GM12878 (cell line): ENCODE measurements around the gene PRR12. TPM values are rescaled to one million over a fixed set of nuclear protein-coding genes. Genes with fewer than 3 reads are reported as not detected.

ENCODE experiments used
- ATAC-seq: fragments of 200-7000 bp; cut with Tn5 transposase; 3 replicates; pipeline ENCODE4 v1.9.1; 2020; ENCODE audit warnings: mild to moderate bottlenecking, moderate library complexity
- BruUV-seq: library from RNA; stranded (reverse); fragments of 400-500 nt; replicated peaks from 2 replicates; lab custom pipeline; 2021; lab: Mats Ljungman, UMichigan
- CTCF ChIA-PET: fragments of 300-600 bp; sonication (Branson Sonifier 250); formaldehyde crosslinking; extraction: SDS; loops from one replicate; lab custom pipeline; 2021; ENCODE audit warnings: inconsistent platforms; lab: Yijun Ruan, JAX
- POLR2A ChIA-PET: fragments of 350-600 bp; formaldehyde crosslinking; extraction: SDS; loops from one replicate; lab custom pipeline; 2021; ENCODE audit warnings: inconsistent platforms; lab: Charles Lee
- RAD21 ChIA-PET: fragments of 300-600 bp; sonication (Branson Sonifier 250); formaldehyde crosslinking; loops from one replicate; lab custom pipeline; 2023; ENCODE audit warnings: antibody characterized with exemption; ENCODE audit not compliant: unreplicated experiment; lab: Charles Lee
- SMC1A ChIA-PET: fragments of 300-600 bp; sonication (Branson Sonifier 250); formaldehyde crosslinking; loops from one replicate; lab custom pipeline; 2023; ENCODE audit not compliant: unreplicated experiment, uncharacterized antibody; lab: Charles Lee
- DNase-seq: peaks from one replicate; pipeline ENCODE4 v3.0.0-alpha.2; 2011; ENCODE audit warnings: low read depth, low spot score
- FAIRE-seq: peaks from 3 replicates; lab custom pipeline; 2011; peaks lifted over from hg19 to GRCh38; lab: Jason Lieb, UNC
- H2AFZ ChIP-seq: 2 replicates; pipeline ENCODE4 v1.6.0; 2011; ENCODE audit warnings: low read depth, low read length, control low read depth; ENCODE audit not compliant: control insufficient read depth
- H3K27ac ChIP-seq: 2 replicates; pipeline ENCODE4 v1.5.1; 2011; ENCODE audit warnings: control low read depth; ENCODE audit not compliant: control insufficient read depth, insufficient read depth
- H3K27me3 ChIP-seq, 2 experiments: replicated peaks in 1 of 2; 2 replicates each; pipeline versions ENCODE4 v1.6.0 to v1.6.1; 2011; ENCODE audit warnings: low read length in 1 of 2; ENCODE audit not compliant: control insufficient read depth in 2 of 2, insufficient read depth in 2 of 2
- H3K36me3 ChIP-seq, 2 experiments: 2 replicates each; pipeline ENCODE4 v1.5.1; 2011; ENCODE audit warnings: low read length in 1 of 2; ENCODE audit not compliant: control insufficient read depth in 2 of 2, insufficient read depth in 2 of 2
- H3K4me1 ChIP-seq: 2 replicates; pipeline ENCODE4 v1.6.1; 2011; ENCODE audit warnings: mild to moderate bottlenecking, low read length, moderate library complexity, mixed read lengths; ENCODE audit not compliant: control insufficient read depth, insufficient read depth
- H3K4me2 ChIP-seq: 2 replicates; pipeline ENCODE4 v1.6.0; 2011; ENCODE audit warnings: control low read depth; ENCODE audit not compliant: control insufficient read depth, insufficient read depth
- H3K4me3 ChIP-seq: fragments of 200-600 bp; sonication (generic); 2 replicates; pipeline ENCODE4 v1.5.1; 2016
- H3K79me2 ChIP-seq: 2 replicates; pipeline ENCODE4 v1.6.0; 2011; ENCODE audit warnings: low read length; ENCODE audit not compliant: control insufficient read depth, insufficient read depth
- H3K9ac ChIP-seq: 2 replicates; pipeline ENCODE4 v1.8.0; 2011; ENCODE audit warnings: low read length, control low read depth, mixed read lengths; ENCODE audit not compliant: control insufficient read depth, insufficient read depth
- H3K9me3 ChIP-seq: replicated peaks from 3 replicates; pipeline ENCODE4 v1.5.1; 2011; ENCODE audit warnings: mild to moderate bottlenecking, low read length; ENCODE audit not compliant: control insufficient read depth, insufficient read depth
- H4K20me1 ChIP-seq: 2 replicates; pipeline ENCODE4 v1.6.0; 2011; ENCODE audit not compliant: control insufficient read depth, insufficient read depth
- CREM ChIP-seq: IDR thresholded peaks from 2 replicates; pipeline ENCODE4 v1.6.1; 2014; ENCODE audit warnings: antibody characterized with exemption, low read depth
- E4F1 ChIP-seq: fragments of 450-650 bp; IDR thresholded peaks from 2 replicates; pipeline ENCODE4 v1.6.1; 2018; ENCODE audit warnings: borderline replicate concordance, mild to moderate bottlenecking; ENCODE audit not compliant: partially characterized antibody
- FOXM1 ChIP-seq: IDR thresholded peaks from 2 replicates; pipeline ENCODE4 v1.6.1; 2012; ENCODE audit warnings: low read depth, mild to moderate bottlenecking, inconsistent platforms, low read length, moderate library complexity
- GATAD2B ChIP-seq: fragments of 450-650 bp; conservative IDR thresholded peaks from 2 replicates; pipeline ENCODE4 v1.6.1; 2017; ENCODE audit warnings: low read depth, mild to moderate bottlenecking, moderate library complexity
- MEF2B ChIP-seq: fragments of 450-650 bp; IDR thresholded peaks from 2 replicates; pipeline ENCODE4 v1.6.1; 2018; ENCODE audit warnings: mild to moderate bottlenecking, moderate library complexity; ENCODE audit not compliant: partially characterized antibody, poor library complexity, severe bottlenecking
- MYC ChIP-seq: IDR thresholded peaks from 2 replicates; pipeline ENCODE4 v1.6.1; 2011; ENCODE audit warnings: mild to moderate bottlenecking, low read length, moderate library complexity, inconsistent platforms; ENCODE audit not compliant: insufficient read depth, insufficient replicate concordance, insufficient read length, severe bottlenecking
- POLR2A ChIP-seq: IDR thresholded peaks from 2 replicates; pipeline ENCODE4 v1.6.1; 2011; ENCODE audit warnings: low read depth, mild to moderate bottlenecking, low read length
- SREBF1 ChIP-seq: IDR thresholded peaks from 2 replicates; pipeline ENCODE4 v1.6.1; 2012; ENCODE audit warnings: mild to moderate bottlenecking, low read length
- TARDBP ChIP-seq: IDR thresholded peaks from 2 replicates; pipeline ENCODE4 v1.6.1; 2016; ENCODE audit warnings: borderline replicate concordance
- ZNF622 ChIP-seq: fragments of 450-650 bp; IDR thresholded peaks from 2 replicates; pipeline ENCODE4 v1.6.1; 2017; ENCODE audit warnings: mild to moderate bottlenecking, inconsistent platforms
- ZNF687 ChIP-seq: fragments of 450-650 bp; IDR thresholded peaks from 2 replicates; pipeline ENCODE4 v1.6.1; 2017; ENCODE audit warnings: mild to moderate bottlenecking, moderate library complexity
- WGBS: methylation state at CpG from one replicate; pipeline ENCODE4 v1.1.6; 2016; ENCODE audit warnings: low lambda C conversion rate; ENCODE audit not compliant: insufficient replicate concordance, insufficient coverage; ENCODE audit errors: missing lambda C conversion rate; 5-methylcytosine and 5-hydroxymethylcytosine counted together
- in situ Hi-C: fragments of 300-500 bp; cut with MboI; formaldehyde crosslinking; loops from 9 replicates; pipeline ENCODE4 v1.14.3; 2018; ENCODE audit warnings: mixed read lengths
- intact Hi-C: fragments of 100-400 bp; cut with micrococcal nuclease; formaldehyde crosslinking; loops from one replicate; pipeline ENCODE4 v1.14.2; 2022; ENCODE audit not compliant: unreplicated experiment
- polyA plus RNA-seq, 11 experiments: library from polyadenylated mRNA; depleted of rRNA in 4 of 11; unstranded in 6 of 11; stranded (reverse) in 5 of 11; fragments of >200 nt; fragmentation: Nextera tagmentation in 4 of 11; fragmentation: Illumina TruSeq in 1 of 11; extraction: Ambion mirVana in 4 of 11; extraction: Trizol in 1 of 11; gene quantifications; 1 replicate in 1 of 11; 2 replicates in 10 of 11; pipeline versions ENCODE4 v1.2.1 to v1.2.3, GENCODE V29; 2011 to 2016; ENCODE audit warnings: inconsistent platforms in 2 of 11, missing spikeins in 2 of 11, low read depth in 1 of 11
- total RNA-seq, 4 experiments: library from RNA; depleted of rRNA in 3 of 4; stranded (reverse); fragments of >200 nt in 3 of 4; fragmentation: Illumina TruSeq in 1 of 4; extraction: Trizol in 1 of 4; gene quantifications; 2 replicates each; pipeline versions ENCODE4 v1.2.1 to v1.2.3, GENCODE V29; 2013 to 2021
- TF ChIP-seq, protein P1 (sequence below): IDR thresholded peaks from 2 replicates; pipeline ENCODE4 v1.6.1; 2011; ENCODE audit warnings: mild to moderate bottlenecking, low read depth, low read length, moderate library complexity; ENCODE audit not compliant: insufficient replicate concordance

The PRR12 gene
- total and polyA plus RNA-seq, 10 of the 15 experiments (the other 5 are each of a cell fraction or from before 2014, with no cell fraction given), result 0.02 to 25.3 (median 1.6) TPM

DNA sequence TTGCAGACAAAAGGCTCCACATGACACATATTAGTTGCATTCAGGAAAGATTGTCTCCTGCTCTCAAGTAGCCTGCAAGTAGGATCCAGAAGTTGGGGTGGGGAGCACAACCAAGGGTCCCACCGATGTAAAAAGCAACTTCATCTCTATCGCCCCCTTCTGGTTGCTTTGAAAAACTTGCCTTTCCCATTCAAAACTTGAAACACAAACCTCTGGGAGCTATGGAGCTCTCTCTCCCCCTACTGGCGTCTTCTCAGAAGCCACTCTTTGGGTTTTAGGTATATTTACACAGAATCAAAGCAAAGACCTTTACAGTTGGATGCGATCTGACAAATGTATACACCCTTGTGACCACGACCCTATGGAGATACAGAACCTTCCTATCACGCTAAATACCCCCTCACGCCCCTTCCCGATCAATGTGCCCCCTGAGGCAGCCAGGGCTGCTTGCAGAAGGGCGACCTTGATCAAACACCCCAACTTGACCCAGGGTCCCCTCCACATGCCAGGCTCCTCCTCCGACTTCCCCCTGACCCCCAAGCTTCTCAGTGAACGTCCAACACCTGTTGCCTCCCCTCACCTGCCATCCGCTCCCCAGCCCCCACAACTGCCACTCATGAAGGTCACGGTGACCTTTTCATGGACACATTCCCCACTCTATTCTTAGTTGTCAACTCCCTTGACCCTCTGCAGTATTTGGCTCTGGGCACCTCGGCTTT lies 20.7 kb upstream of the PRR12 start:
- Histone ChIP-seq H4K20me1 (no peaks in the 10 kb centered on the region), H3K79me2 (peaks cover 10% of the 10 kb centered on the region), H3K9me3 (no peaks in the 10 kb centered on the region), H3K4me3 (no peak overlapping the region), H3K4me1 (peaks cover 11% of the 10 kb centered on the region), H3K36me3 (peaks cover 1 to 4% of the 10 kb centered on the region in 2 experiments; a peak in 2 of 4 replicates), H3K4me2 (no peak overlapping the region), H3K9ac (no peak overlapping the region), H2AFZ (no peak overlapping the region), H3K27me3 (no peaks in the 10 kb centered on the region), H3K27ac (no peak overlapping the region)
- DNase-seq (no peak), ATAC-seq (peak; percentile 96), FAIRE-seq (peak; percentile 84)
- SMC1A ChIA-PET, result interaction anchor here (0.7 to 2.5 kb wide), 14 partner anchors 10 to 111 kb away, joined by 3 to 8 read pairs (median 4); partner anchors contain the start of genes FLT3LG, NOSIP, RRAS and SCAF1
- POLR2A ChIA-PET, result interaction anchor here (0.6 to 2.0 kb wide), 6 partner anchors 9 to 1684 kb away, joined by 3 to 8 read pairs (median 4); partner anchors contain the start of gene RRAS
- in situ Hi-C loops (no loop called here), intact Hi-C loops (loop anchor here (1.0 kb wide), 1 partner anchor 67 kb away; no protein-coding TSS in a partner anchor)
- RAD21 ChIA-PET, result interaction anchor here (0.6 to 3.6 kb wide), 12 partner anchors 10 to 108 kb away, joined by 3 to 14 read pairs (median 4); partner anchors contain the start of genes NOSIP, PRRG2, RRAS and SCAF1
- 27% methylated on average over 14 of the region's 14 CpGs for WGBS
- BruUV-seq, result no TSS peak
- CTCF ChIA-PET, result interaction anchor here (0.7 to 6.5 kb wide), 34 partner anchors 9 to 566 kb away, joined by 3 to 96 read pairs (median 6); partner anchors contain the start of genes BCL2L12, FLT3LG, IRF3 and NOSIP
- TF ChIP-seq MEF2B (no peak), ZNF687 (no peak), TARDBP (no peak), CREM (no peak), POLR2A (no peak), E4F1 (no peak), GATAD2B (no peak), SREBF1 (no peak), ZNF622 (no peak), MYC (no peak), FOXM1 (no peak)
- TF ChIP-seq, protein P1, sequence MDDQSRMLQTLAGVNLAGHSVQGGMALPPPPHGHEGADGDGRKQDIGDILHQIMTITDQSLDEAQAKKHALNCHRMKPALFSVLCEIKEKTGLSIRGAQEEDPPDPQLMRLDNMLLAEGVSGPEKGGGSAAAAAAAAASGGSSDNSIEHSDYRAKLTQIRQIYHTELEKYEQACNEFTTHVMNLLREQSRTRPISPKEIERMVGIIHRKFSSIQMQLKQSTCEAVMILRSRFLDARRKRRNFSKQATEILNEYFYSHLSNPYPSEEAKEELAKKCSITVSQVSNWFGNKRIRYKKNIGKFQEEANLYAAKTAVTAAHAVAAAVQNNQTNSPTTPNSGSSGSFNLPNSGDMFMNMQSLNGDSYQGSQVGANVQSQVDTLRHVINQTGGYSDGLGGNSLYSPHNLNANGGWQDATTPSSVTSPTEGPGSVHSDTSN, result no peak
